ENCODE data around the gene SUCLG1. TPM values are rescaled to one million over a fixed set of nuclear protein-coding genes. Genes with fewer than 3 reads are reported as not detected.

The SUCLG1 gene
- total RNA-seq, 2 donors from 2014 or later: 33.6 to 41.9 TPM

DNA sequence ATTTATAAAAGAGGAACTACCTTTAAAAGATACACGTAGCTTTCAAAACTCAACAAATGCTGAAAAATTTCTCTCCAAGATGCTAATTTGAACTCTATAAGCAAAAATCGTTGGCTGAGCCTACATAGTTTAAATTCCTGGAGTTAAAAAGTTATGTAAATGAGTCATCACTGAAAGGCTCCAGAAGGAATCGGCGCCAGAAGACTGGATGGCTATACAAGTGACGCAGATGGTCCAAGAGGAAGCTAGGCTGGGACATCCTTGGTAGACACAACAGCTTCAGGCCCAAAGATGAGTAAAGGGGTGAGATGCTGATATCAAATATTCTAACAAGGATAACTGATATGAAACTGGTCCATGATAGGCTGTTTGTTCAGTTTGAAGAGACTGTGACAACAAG is 34.4 kb upstream of the SUCLG1 start:
- no peak for DNase-seq
- Histone ChIP-seq H3K9me3 (ENCODE audit: control insufficient read depth, low read length) (no peaks in the 10 kb centered on the region), H3K27ac (ENCODE audit: low read depth, low read length) (no peak overlapping the region), H3K9ac (ENCODE audit: extremely low read depth, low read length, poor library complexity, severe bottlenecking) (no peak overlapping the region), H3K36me3 (ENCODE audit: control insufficient read depth, insufficient read depth, low read length) (no peaks in the 10 kb centered on the region), H3K4me3 (ENCODE audit: low read length) (no peak overlapping the region), H3K4me1 (ENCODE audit: control insufficient read depth, insufficient read depth, low read length) (no peaks in the 10 kb centered on the region), H3K27me3 (ENCODE audit: control insufficient read depth, insufficient read depth, low read length, poor library complexity, severe bottlenecking) (no peaks in the 10 kb centered on the region)
- Mint-ChIP-seq H3K36me3 (ENCODE audit: low read depth) (no peaks in the 10 kb centered on the region), H3K9me3 (no peaks in the 10 kb centered on the region), H3K27me3 (ENCODE audit: insufficient read depth) (no peaks in the 10 kb centered on the region), H3K4me3 (no peak overlapping the region), H3K27ac (no peak overlapping the region), H3K4me1 (no peaks in the 10 kb centered on the region)
- 78 to 88% methylated on average over 5 of the region's 5 CpGs for WGBS, 2 experiments (ENCODE audit: insufficient coverage in 1 of 2, insufficient read length in 1 of 2)
- TF ChIP-seq, protein P1, sequence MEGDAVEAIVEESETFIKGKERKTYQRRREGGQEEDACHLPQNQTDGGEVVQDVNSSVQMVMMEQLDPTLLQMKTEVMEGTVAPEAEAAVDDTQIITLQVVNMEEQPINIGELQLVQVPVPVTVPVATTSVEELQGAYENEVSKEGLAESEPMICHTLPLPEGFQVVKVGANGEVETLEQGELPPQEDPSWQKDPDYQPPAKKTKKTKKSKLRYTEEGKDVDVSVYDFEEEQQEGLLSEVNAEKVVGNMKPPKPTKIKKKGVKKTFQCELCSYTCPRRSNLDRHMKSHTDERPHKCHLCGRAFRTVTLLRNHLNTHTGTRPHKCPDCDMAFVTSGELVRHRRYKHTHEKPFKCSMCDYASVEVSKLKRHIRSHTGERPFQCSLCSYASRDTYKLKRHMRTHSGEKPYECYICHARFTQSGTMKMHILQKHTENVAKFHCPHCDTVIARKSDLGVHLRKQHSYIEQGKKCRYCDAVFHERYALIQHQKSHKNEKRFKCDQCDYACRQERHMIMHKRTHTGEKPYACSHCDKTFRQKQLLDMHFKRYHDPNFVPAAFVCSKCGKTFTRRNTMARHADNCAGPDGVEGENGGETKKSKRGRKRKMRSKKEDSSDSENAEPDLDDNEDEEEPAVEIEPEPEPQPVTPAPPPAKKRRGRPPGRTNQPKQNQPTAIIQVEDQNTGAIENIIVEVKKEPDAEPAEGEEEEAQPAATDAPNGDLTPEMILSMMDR (conservative IDR thresholded peaks at IDR 0.05): no peak

DNA sequence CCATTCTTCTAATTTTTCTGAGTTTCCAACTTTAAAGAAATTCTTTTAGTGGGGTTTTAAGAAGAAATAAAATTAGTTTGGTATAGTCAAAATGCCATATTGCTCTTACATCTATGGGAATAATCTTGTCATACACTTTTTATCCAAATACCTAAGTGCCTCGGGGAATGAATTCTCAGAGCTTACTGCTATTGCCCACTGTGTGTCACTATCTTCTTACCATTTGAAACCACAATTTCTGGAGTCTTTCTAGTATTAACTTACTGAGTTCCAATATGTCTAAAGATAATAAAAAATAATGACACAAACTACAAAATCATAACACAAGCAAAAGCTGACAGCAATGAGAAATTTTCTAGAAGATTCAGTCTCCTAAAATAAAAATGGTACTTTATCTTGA is 33.5 kb upstream of the SUCLG1 start:
- Mint-ChIP-seq H3K4me1 (peaks cover 2% of the 10 kb centered on the region), H3K27ac (no peak overlapping the region), H3K4me3 (no peak overlapping the region), H3K36me3 (ENCODE audit: low read depth) (no peaks in the 10 kb centered on the region), H3K27me3 (ENCODE audit: insufficient read depth) (no peaks in the 10 kb centered on the region), H3K9me3 (no peaks in the 10 kb centered on the region)
- TF ChIP-seq, protein P1 (conservative IDR thresholded peaks at IDR 0.05): peak; percentile 51
- Histone ChIP-seq H3K9me3 (ENCODE audit: control insufficient read depth, low read length) (no peaks in the 10 kb centered on the region), H3K4me1 (ENCODE audit: control insufficient read depth, insufficient read depth, low read length) (no peaks in the 10 kb centered on the region), H3K9ac (ENCODE audit: extremely low read depth, low read length, poor library complexity, severe bottlenecking) (no peak overlapping the region), H3K27ac (ENCODE audit: low read depth, low read length) (no peak overlapping the region), H3K36me3 (ENCODE audit: control insufficient read depth, insufficient read depth, low read length) (no peaks in the 10 kb centered on the region), H3K27me3 (ENCODE audit: control insufficient read depth, insufficient read depth, low read length, poor library complexity, severe bottlenecking) (no peaks in the 10 kb centered on the region), H3K4me3 (ENCODE audit: low read length) (no peak overlapping the region)
- 76 to 100% methylated on average over 1 of the region's 1 CpG for WGBS, 2 experiments (ENCODE audit: insufficient coverage in 1 of 2, insufficient read length in 1 of 2)
- no peak for DNase-seq

DNA sequence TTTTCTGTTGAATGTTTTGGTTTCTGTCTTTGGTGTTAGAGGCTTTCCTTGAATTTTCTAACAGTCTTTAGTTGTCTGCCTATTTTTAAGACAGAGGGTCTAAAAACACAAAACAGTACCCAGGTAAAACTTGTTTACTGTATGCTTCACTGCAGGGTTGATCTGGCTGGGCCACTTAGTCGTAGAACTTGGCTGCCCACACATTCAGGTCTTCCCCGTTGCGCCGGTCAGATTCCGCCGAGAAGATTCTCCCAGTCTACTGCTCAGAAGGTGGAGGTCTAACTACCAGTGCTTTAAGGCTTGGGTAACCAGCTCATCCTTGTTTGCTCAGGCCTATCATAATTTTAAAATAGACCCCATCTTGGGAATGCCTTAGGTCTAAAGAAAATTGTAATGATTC is 32.7 kb upstream of the SUCLG1 start:
- Histone ChIP-seq H3K27ac (ENCODE audit: low read depth, low read length) (no peak overlapping the region), H3K36me3 (ENCODE audit: control insufficient read depth, insufficient read depth, low read length) (no peaks in the 10 kb centered on the region), H3K9ac (ENCODE audit: extremely low read depth, low read length, poor library complexity, severe bottlenecking) (no peak overlapping the region), H3K4me1 (ENCODE audit: control insufficient read depth, insufficient read depth, low read length) (no peaks in the 10 kb centered on the region), H3K9me3 (ENCODE audit: control insufficient read depth, low read length) (no peaks in the 10 kb centered on the region), H3K4me3 (ENCODE audit: low read length) (no peak overlapping the region), H3K27me3 (ENCODE audit: control insufficient read depth, insufficient read depth, low read length, poor library complexity, severe bottlenecking) (no peaks in the 10 kb centered on the region)
- no peak overlapping the region for H3K27ac Mint-ChIP-seq
- 95 to 100% methylated on average over 6 of the region's 6 CpGs for WGBS, 2 experiments (ENCODE audit: insufficient coverage in 1 of 2, insufficient read length in 1 of 2)
- H3K9me3 Mint-ChIP-seq: no peaks in the 10 kb centered on the region
- H3K27me3 Mint-ChIP-seq (ENCODE audit: insufficient read depth): no peaks in the 10 kb centered on the region
- peaks cover 8% of the 10 kb centered on the region for H3K4me1 Mint-ChIP-seq
- H3K4me3 Mint-ChIP-seq: no peak overlapping the region
- no peak for DNase-seq
- no peaks in the 10 kb centered on the region for H3K36me3 Mint-ChIP-seq (ENCODE audit: low read depth)
- TF ChIP-seq, protein P1 (conservative IDR thresholded peaks at IDR 0.05): no peak

All from endodermal cell (in vitro differentiated cells).